NCI-H82 treated with DMSO at 0.1 percent for 48 hours (cell line): ENCODE measurements around the gene CCL18.
"Not testable (repeated sequence)": the region's sequence is repeated elsewhere in the genome, so short reads cannot be mapped to it uniquely, and the experiment has no call there.

Experiments
- DNase-seq: peaks from one replicate; lab custom pipeline; 2025; ENCODE audit not compliant: unreplicated experiment; lab: John Stamatoyannopoulos, UW

CCL18 gene

DNA sequence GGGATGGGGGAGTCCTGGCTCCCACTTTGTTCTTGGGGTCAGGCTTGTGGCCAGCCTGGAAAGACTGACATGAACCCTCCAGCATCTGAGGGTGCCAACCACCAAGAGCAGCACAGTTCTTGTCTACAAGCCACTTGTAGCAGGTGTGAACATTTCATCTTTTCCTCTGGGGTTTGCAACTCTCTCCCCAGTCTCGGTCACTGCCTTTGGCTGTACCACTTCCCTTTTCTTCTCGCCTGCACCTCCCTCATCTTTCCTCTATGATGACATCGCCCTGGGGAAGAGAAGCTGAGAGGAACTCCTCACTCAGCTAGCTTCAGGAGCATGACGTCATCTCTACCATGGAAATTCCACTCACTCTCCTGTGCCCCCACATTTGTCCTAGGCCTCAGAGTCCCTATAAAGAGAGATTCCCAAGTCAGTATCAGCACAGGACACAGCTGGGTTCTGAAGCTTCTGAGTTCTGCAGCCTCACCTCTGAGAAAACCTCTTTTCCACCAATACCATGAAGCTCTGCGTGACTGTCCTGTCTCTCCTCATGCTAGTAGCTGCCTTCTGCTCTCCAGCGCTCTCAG is 39.4 kb downstream of the CCL18 start, which contains the start of gene CCL4:
TSS of gene CCL4 (plus strand) at position 427 of the 575 bp plus-strand sequence. CDS start at position 506, 79 bp downstream.
- DNase-seq: not testable (repeated sequence)

GRCh38 chr17:36104246-36104645 is 40.2 kb downstream of the CCL18 start:
- DNase-seq: not testable (repeated sequence)

DNA sequence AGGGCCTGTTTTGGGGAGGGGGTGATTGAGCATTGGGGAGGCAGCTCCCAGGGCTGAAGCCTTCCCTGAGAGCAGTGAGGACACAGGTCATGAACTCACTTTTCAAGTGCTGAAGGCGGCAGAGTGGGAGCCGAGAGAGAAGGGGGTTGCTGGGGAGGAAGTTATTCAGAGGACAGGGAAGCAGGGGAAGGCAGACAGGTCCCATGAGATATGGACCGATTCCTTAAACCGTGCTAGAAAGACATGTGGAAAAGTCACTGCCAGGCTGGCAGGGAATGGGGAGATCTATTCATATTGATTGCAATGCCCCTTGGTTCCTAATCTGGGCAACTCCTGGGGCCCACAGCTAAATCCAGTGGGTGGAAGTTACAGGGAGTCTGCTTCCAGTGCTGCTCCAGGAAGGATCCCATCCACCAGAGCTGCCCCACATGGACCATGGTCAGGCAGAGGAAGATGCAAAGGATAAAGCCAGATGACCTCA is 40.7 kb downstream of the CCL18 start:
- DNase-seq: no peak

- DNase-seq: peak; percentile 45
Observed at GRCh38 chr17:36105781-36106492, 41.9 kb downstream of the CCL18 start.

GRCh38 chr17:36106493-36106835 is 42.4 kb downstream of the CCL18 start:
- no peak for DNase-seq

- DNase-seq: no peak
Observed at GRCh38 chr17:36107660-36108059, 43.6 kb downstream of the CCL18 start.

DNA sequence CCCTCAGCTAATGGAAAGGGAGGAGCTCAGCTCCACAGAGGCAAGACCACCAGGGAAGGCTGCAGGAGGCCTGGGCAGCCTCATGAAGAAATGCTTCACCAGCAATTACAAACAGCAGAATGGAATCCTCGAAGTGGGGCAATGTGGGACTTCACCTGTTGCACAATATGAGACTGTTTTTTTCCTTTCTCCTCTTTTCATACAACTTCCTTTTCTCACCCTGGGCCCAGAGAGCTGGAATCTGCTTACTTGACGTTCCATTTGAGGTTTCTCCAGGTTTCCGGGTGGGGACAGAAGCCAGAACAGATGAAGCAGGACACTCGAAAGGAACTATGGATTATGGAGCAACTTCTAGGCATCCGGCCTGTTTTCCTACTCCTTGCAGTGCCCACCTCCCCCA is 44.2 kb downstream of the CCL18 start:
- DNase-seq: not testable (repeated sequence)

DNA sequence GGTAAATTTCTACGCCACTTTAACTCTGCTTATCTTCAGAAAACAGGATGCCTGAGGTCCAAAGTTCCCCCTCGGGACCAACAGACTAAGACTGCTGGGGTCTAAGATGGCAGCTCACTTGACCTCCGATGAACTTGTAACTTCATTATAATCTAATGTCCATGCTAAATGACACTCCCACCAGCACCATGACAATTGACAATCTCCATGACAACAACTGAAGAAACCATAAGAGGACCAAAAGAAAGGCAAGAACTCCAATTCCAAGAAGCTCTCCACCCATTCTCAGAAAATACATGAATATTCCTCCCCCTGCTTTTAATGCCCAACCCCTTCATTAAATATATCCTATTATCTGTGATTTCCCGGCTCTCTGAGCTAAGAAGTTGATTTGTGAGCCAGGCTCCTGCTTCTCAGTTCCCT is 47.0 kb downstream of the CCL18 start:
- peak; percentile 96 for DNase-seq

DNA sequence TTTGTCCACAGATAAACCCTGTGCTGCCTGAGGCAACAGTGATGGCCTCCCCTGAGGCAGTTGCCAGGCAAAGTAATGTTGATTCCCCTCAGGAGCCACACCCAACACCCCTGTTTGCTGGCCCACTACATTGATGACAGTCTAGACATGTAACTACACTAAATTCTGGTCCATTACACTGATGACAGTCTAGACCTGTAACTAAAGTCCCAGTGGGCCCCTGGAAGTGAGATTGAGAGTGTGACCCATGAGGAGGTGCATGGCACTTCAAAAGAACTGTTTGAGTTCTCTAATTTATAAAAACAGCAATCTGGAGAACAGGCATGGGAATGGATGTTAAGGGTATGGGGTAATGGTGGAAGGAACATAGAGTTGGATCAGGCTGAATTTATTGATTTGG is 48.5 kb downstream of the CCL18 start:
- DNase-seq: no peak

DNA sequence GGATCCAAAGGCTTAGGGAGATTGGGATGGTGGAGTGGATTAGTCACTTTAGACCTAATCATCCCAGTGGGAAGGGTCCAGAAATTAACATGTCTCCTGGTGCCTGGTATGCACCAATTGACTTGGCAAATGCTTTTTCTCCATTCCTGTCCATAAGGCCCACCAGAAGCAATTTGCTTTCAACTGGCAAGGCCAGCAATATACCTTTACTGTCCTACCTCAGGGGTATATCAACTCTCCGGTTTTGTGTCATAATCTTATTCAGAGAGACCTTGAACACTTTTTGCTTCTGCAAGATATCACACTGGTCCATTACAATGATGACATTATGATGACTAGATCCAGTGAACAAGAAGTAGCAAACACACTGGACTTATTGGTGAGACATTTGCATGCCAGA is 49.1 kb downstream of the CCL18 start:
- DNase-seq: not testable (repeated sequence)

DNA sequence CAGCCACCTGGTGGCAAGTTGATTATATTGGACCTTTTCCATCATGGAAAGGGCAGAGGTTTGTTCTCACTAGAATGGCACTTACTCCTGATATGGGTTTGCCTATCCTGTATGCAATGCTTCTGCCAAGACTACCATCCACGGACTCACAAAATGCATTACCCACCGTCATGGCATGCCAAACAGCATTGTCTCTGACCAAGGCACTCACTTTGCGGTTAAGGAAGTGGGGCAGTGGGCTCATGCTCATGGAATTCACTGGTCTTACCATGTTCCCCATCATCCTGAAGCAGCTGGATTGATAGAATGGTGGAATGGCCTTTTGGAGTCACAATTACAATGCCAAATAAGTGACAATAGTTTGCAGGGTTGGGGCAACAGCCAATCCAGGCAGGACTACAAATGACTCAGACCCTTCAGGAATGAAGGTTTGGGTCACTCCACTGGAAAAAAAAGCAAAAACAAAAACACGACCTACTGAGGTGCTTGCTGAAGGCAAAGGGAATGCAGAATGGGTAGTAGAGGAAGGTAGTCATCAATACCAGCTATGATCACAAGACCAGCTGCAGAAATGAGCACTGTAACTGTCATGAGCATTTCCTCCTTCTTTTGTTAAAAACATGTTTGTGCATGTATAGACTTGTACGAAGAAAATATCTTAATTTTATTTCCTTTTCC is 51.0 kb downstream of the CCL18 start:
- not testable (repeated sequence) for DNase-seq

GRCh38 chr17:36115649-36115977 is 51.5 kb downstream of the CCL18 start:
- peak; percentile 59 for DNase-seq

DNA sequence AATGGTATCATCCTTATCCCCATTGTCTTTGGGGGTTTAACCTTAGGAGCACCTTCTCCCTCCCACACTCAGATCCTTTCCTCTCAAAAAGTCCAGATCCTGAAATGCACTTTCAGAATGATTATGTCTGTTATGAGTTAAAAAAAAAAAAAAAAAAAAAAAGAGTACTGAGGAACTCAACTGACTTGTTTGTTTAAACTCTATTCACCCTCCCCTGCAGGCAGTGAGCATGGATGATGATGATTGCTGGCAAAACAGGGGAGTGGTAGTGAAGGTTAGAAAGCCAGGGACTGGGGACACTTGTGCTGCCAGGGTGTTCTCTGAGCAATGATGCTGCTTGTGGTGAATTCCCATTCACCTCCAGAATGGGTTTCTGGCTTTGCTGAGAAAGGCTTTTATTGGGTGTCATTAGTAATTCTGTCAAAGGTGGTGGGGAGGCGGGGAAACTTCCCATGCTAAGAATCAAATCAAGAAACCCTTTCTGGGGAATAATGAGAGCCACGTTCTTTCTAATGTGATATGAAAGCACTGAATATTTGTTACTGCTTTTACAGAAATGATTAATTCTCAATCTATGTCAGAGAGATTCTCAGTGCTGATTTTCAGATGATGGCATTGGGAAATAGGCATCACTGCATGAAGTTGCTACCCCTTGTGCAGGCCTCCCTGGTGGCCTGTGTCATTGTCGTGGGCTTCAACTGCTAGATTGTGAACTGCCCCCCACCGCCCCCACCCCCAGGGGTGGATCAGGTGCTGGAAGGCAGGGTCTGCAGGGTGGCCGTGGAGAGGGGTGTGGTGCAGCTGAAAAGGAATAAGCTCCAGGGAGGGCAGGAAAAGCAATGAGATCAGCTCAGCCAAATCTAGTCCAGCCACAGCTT is 53.7 kb downstream of the CCL18 start:
- DNase-seq: no peak

- DNase-seq: no peak
Observed at GRCh38 chr17:36118477-36119353, 54.6 kb downstream of the CCL18 start.

DNA sequence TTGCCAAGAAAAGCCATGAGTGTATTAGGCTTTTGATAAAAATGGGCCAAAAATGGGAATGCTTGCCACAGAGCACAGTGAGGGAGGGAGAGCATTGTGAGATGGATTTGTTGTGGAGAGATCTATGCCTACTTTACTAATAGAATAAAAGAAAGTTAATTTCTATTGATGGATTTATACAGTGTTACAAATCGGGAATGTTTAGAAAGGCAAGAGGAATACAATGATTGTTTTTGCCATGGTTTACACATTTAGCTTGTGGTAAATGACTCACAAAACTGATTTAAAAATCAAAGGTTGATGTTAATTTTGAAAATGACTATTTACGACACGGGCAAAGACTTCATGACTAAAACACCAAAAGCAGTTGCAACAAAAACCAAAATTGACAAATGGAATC is 56.1 kb downstream of the CCL18 start:
- DNase-seq: no peak

DNA sequence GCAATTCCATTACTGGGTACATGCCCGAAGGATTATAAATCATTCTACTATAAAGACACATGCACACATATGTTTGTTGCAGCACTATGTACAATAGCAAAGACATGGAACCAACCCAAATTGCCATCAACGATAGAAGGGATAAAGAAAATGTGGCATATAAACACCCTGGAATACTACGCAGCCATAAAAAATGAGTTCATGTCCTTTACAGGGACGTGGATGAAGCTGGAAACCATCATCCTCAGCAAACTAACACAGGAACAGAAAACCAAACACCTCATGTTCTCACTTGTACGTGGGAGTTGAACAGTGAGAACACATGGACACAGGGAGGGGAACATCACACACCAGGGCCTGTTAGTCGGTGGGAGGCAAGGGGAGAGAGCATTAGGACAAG is 57.0 kb downstream of the CCL18 start:
- not testable (repeated sequence) for DNase-seq
